Endothelial cell (in vitro differentiated cells): ENCODE data around the gene SLC40A1. TPM values are rescaled to one million over a fixed set of nuclear protein-coding genes. Genes with fewer than 3 reads are reported as not detected.

ENCODE experiments used
- DNase-seq: peaks from one replicate; pipeline ENCODE4 v3.0.0; 2021; ENCODE audit warnings: low spot score
- H3K27ac Mint-ChIP-seq: one replicate; pipeline ENCODE4 v1.8.0; 2021; ENCODE audit warnings: mixed read lengths, inconsistent platforms; ENCODE audit not compliant: unreplicated experiment
- H3K27me3 Mint-ChIP-seq: one replicate; pipeline ENCODE4 v1.8.0; 2021; ENCODE audit warnings: mild to moderate bottlenecking, moderate library complexity, mixed read lengths, inconsistent platforms; ENCODE audit not compliant: unreplicated experiment
- H3K36me3 Mint-ChIP-seq: one replicate; pipeline ENCODE4 v1.8.0; 2021; ENCODE audit warnings: mild to moderate bottlenecking, low read depth, mixed read lengths, inconsistent platforms; ENCODE audit not compliant: unreplicated experiment
- H3K4me1 Mint-ChIP-seq: one replicate; pipeline ENCODE4 v1.8.0; 2021; ENCODE audit warnings: mild to moderate bottlenecking, mixed read lengths, inconsistent platforms; ENCODE audit not compliant: unreplicated experiment
- H3K4me3 Mint-ChIP-seq: one replicate; pipeline ENCODE4 v1.8.0; 2021; ENCODE audit warnings: mild to moderate bottlenecking, mixed read lengths, inconsistent platforms; ENCODE audit not compliant: unreplicated experiment
- H3K9me3 Mint-ChIP-seq: one replicate; pipeline ENCODE4 v1.8.0; 2021; ENCODE audit warnings: mixed read lengths, inconsistent platforms; ENCODE audit not compliant: unreplicated experiment
- total RNA-seq: library from RNA; stranded (reverse); fragmentation: NEBNext Ultra II Directional; extraction: Animal tissue kit (Norgen Biotek cat#: 25700); gene quantifications from one replicate; pipeline ENCODE4 v1.2.1, GENCODE V29; 2021; ENCODE audit not compliant: unreplicated experiment
- TF ChIP-seq, protein P1 (sequence below): fragments of 200-600 bp; sonication (generic); IDR thresholded peaks from one replicate; pipeline ENCODE4 v1.5.0; 2021; ENCODE audit warnings: antibody characterized with exemption; ENCODE audit not compliant: unreplicated experiment

SLC40A1 gene
- total RNA-seq, 1 donor from 2014 or later = 90.9 TPM

GRCh38 chr2:189601043-189601442, 20.5 kb upstream of the SLC40A1 start:
- DNase-seq = no peak
- Mint-ChIP-seq H3K4me3 (no peak overlapping the region), H3K9me3 (no peaks in the 10 kb centered on the region), H3K36me3 (no peaks in the 10 kb centered on the region), H3K4me1 (no peaks in the 10 kb centered on the region), H3K27me3 (no peaks in the 10 kb centered on the region), H3K27ac (no peak overlapping the region)
- TF ChIP-seq, protein P1, sequence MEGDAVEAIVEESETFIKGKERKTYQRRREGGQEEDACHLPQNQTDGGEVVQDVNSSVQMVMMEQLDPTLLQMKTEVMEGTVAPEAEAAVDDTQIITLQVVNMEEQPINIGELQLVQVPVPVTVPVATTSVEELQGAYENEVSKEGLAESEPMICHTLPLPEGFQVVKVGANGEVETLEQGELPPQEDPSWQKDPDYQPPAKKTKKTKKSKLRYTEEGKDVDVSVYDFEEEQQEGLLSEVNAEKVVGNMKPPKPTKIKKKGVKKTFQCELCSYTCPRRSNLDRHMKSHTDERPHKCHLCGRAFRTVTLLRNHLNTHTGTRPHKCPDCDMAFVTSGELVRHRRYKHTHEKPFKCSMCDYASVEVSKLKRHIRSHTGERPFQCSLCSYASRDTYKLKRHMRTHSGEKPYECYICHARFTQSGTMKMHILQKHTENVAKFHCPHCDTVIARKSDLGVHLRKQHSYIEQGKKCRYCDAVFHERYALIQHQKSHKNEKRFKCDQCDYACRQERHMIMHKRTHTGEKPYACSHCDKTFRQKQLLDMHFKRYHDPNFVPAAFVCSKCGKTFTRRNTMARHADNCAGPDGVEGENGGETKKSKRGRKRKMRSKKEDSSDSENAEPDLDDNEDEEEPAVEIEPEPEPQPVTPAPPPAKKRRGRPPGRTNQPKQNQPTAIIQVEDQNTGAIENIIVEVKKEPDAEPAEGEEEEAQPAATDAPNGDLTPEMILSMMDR = no peak

DNA sequence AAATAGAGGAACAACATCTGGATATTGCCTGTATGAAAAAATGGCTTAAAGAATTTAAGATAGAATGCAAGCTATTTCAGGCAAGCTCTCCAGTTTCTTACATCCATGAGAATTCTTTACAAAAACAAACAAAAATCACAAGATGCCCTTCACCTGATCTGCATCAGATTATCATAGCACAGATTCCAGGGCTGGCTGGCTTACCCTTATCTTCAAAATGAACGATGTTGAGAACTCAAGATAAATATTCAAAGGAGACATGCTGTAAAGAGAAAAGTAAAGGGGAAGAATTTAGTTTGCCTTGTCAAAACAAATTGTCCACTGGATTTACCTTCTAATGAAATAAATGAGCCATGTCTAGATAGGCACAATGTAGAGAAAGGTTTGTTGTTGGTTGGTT, 18.7 kb upstream of the SLC40A1 start:
- H3K27me3 Mint-ChIP-seq = no peaks in the 10 kb centered on the region
- H3K4me1 Mint-ChIP-seq = no peaks in the 10 kb centered on the region
- TF ChIP-seq, protein P1 = no peak
- H3K36me3 Mint-ChIP-seq = no peaks in the 10 kb centered on the region
- H3K9me3 Mint-ChIP-seq = no peaks in the 10 kb centered on the region
- H3K27ac Mint-ChIP-seq = no peak overlapping the region
- no peak overlapping the region for H3K4me3 Mint-ChIP-seq
- no peak for DNase-seq

DNA sequence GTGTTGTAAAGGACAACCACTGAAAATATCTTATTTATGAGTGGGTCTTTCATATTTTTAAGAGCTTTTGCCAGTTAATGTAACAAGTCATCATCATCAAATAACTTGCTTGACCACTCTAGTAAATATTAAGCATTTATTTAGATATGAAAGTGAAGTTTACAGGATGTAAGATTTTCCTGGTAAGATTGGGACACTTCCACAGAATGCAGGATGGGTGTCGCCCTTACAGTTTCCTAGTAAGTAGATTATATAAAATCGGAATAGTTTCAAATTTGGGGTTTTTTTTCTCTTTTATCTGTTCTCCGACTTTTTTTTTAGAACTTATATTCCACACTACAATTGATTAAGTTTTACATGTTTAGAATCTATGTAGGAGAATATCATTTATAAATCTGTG, 14.8 kb upstream of the SLC40A1 start:
- H3K27ac Mint-ChIP-seq = no peak overlapping the region
- no peaks in the 10 kb centered on the region for H3K36me3 Mint-ChIP-seq
- H3K4me3 Mint-ChIP-seq = no peak overlapping the region
- no peak for DNase-seq
- no peaks in the 10 kb centered on the region for H3K27me3 Mint-ChIP-seq
- H3K4me1 Mint-ChIP-seq = peaks cover 19% of the 10 kb centered on the region
- H3K9me3 Mint-ChIP-seq = no peaks in the 10 kb centered on the region
- TF ChIP-seq, protein P1 = no peak

GRCh38 chr2:189594305-189594704, 13.7 kb upstream of the SLC40A1 start:
- Mint-ChIP-seq H3K4me3 (no peak overlapping the region), H3K27ac (no peak overlapping the region), H3K9me3 (no peaks in the 10 kb centered on the region), H3K27me3 (no peaks in the 10 kb centered on the region), H3K36me3 (no peaks in the 10 kb centered on the region), H3K4me1 (peaks cover 25% of the 10 kb centered on the region)
- DNase-seq = no peak
- TF ChIP-seq, protein P1 = no peak

DNA sequence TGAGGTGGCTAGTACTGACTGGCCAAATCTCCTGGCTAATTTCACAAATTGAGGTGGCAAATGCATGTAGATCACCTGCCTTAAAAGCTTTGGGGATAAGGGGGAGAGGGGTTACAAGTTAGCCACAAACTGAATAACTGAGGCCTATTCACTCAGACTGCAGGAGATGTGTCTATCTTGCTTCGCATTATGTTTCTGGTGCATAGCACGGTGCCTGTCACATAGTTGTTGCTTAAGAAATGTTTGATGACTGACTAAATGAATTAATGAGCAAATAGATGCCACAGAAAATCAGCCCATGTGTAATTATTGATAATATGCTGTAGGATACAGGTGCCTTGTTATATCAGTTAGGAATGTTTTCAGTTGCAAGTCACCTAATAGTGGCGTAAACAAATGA, 12.5 kb upstream of the SLC40A1 start:
- Mint-ChIP-seq H3K27ac (no peak overlapping the region), H3K9me3 (no peaks in the 10 kb centered on the region), H3K36me3 (no peaks in the 10 kb centered on the region), H3K27me3 (no peaks in the 10 kb centered on the region), H3K4me1 (peaks cover 27% of the 10 kb centered on the region), H3K4me3 (no peak overlapping the region)
- DNase-seq = no peak
- TF ChIP-seq, protein P1 = no peak
